ENCODE data around the gene GPS1.

- TF ChIP-seq CTCF (IDR thresholded peaks at IDR 0.05; ENCODE audit: insufficient read depth, low read length, poor library complexity, severe bottlenecking), result no peak
- TF ChIP-seq EZH2phosphoT487 (conservative IDR thresholded peaks at IDR 0.05; ENCODE audit: low read length), result no peak
These were observed 4.3 kb upstream of the GPS1 start for GRCh38 chr17:82047379-82047778.
